Activated CD8-positive, alpha-beta memory T cell treated with anti-CD3 and anti-CD28 coated beads, Interleukin-2, amount 50 U/mL, for 48 hours (primary cell): ENCODE results near the gene OPCML.

Experiments
- DNase-seq: peaks from one replicate; pipeline ENCODE4 v3.0.0-alpha.2; 2020

The OPCML gene

GRCh38 chr11:133408402-133408801, 123.9 kb downstream of the OPCML start:
- DNase-seq = no peak

- no peak for DNase-seq
Observed at GRCh38 chr11:133406489-133406888, 125.8 kb downstream of the OPCML start.

- no peak for DNase-seq
Observed at GRCh38 chr11:133403900-133404299, 128.4 kb downstream of the OPCML start.

GRCh38 chr11:133402551-133402950, 129.8 kb downstream of the OPCML start:
- no peak for DNase-seq

- DNase-seq = no peak
Observed at GRCh38 chr11:133399855-133400625, 132.3 kb downstream of the OPCML start.

GRCh38 chr11:133399294-133399693, 133.0 kb downstream of the OPCML start:
- no peak for DNase-seq

- no peak for DNase-seq
Observed at GRCh38 chr11:133390803-133391202, 141.5 kb downstream of the OPCML start.

- DNase-seq = no peak
Observed at GRCh38 chr11:133388975-133389568, 143.2 kb downstream of the OPCML start.

- DNase-seq = no peak
Observed at GRCh38 chr11:133388260-133388659, 144.0 kb downstream of the OPCML start.

GRCh38 chr11:133386852-133387251, 145.4 kb downstream of the OPCML start:
- DNase-seq = no peak

GRCh38 chr11:133386262-133386661, 146.0 kb downstream of the OPCML start:
- no peak for DNase-seq

- DNase-seq = no peak
Observed at GRCh38 chr11:133385781-133386180, 146.5 kb downstream of the OPCML start.

GRCh38 chr11:133384731-133385130, 147.6 kb downstream of the OPCML start:
- DNase-seq = no peak

GRCh38 chr11:133383689-133384088, 148.6 kb downstream of the OPCML start:
- DNase-seq = no peak

GRCh38 chr11:133383201-133383600, 149.1 kb downstream of the OPCML start:
- DNase-seq = no peak

- no peak for DNase-seq
Observed at GRCh38 chr11:133382131-133382812, 150.0 kb downstream of the OPCML start.

- no peak for DNase-seq
Observed at GRCh38 chr11:133381761-133382130, 150.6 kb downstream of the OPCML start.

GRCh38 chr11:133366147-133366546, 166.2 kb downstream of the OPCML start:
- no peak for DNase-seq

GRCh38 chr11:133362916-133363315, 169.4 kb downstream of the OPCML start:
- DNase-seq = no peak

GRCh38 chr11:133362156-133362555, 170.1 kb downstream of the OPCML start:
- no peak for DNase-seq

- DNase-seq = no peak
Observed at GRCh38 chr11:133361689-133361994, 170.7 kb downstream of the OPCML start.

- DNase-seq = no peak
Observed at GRCh38 chr11:133360860-133361688, 171.2 kb downstream of the OPCML start.

GRCh38 chr11:133355095-133355494, 177.2 kb downstream of the OPCML start:
- DNase-seq = no peak
